ENCODE measurements around the gene KPNA6. TPM values are rescaled to one million over a fixed set of nuclear protein-coding genes. Genes with fewer than 3 reads are reported as not detected.

Gene KPNA6
- total and polyA plus RNA-seq, 2 of the 13 experiments (the other 11 are each of a cell fraction or from before 2014, with no cell fraction given) = 22.0 to 47.5 TPM

- TF ChIP-seq IRF1 (CRISPR knock-in tag; IDR thresholded peaks at IDR 0.05; ENCODE audit: low read depth) = no peak
- no peak for TF ChIP-seq DZIP1 (CRISPR knock-in tag; IDR thresholded peaks at IDR 0.05)
- TF ChIP-seq ARNT2 (CRISPR knock-in tag; IDR thresholded peaks at IDR 0.05; ENCODE audit: low read depth) = peak; percentile 94
- no peak for TF ChIP-seq DNMT3B (CRISPR knock-in tag; conservative IDR thresholded peaks at IDR 0.05)
- TF ChIP-seq IRF2 (CRISPR knock-in tag; IDR thresholded peaks at IDR 0.05) = 0 out of 2 replicates have a peak, but pooled peaks have one; percentile 42
- TF ChIP-seq POLR2AphosphoS5 (IDR thresholded peaks at IDR 0.05; ENCODE audit: low read depth, low read length) = no peak
- TF ChIP-seq SMC3 (IDR thresholded peaks at IDR 0.05; ENCODE audit: low read length) = no peak
- TF ChIP-seq E2F2 (CRISPR knock-in tag; IDR thresholded peaks at IDR 0.05; ENCODE audit: borderline replicate concordance) = no peak
- TF ChIP-seq HNF4A (CRISPR knock-in tag; IDR thresholded peaks at IDR 0.05) = no peak
- TF ChIP-seq CENPT (CRISPR knock-in tag; IDR thresholded peaks at IDR 0.05; ENCODE audit: low read depth) = no peak; the same call in 1 of the 2 replicates
- TF ChIP-seq ZNF572 (CRISPR knock-in tag; IDR thresholded peaks at IDR 0.05) = 0 out of 2 replicates have a peak, but pooled peaks have one; percentile 66
- no peak for TF ChIP-seq GATAD2A (CRISPR knock-in tag; IDR thresholded peaks at IDR 0.05)
- TF ChIP-seq PLRG1 (conservative IDR thresholded peaks at IDR 0.05) = no peak
- no peak for TF ChIP-seq PRMT3 (CRISPR knock-in tag; IDR thresholded peaks at IDR 0.05; ENCODE audit: borderline replicate concordance, low read depth)
- peak; percentile 59; the same call in 1 of the 2 replicates for TF ChIP-seq ZNF749 (CRISPR knock-in tag; IDR thresholded peaks at IDR 0.05; ENCODE audit: borderline replicate concordance)
- TF ChIP-seq ZNF441 (CRISPR knock-in tag; IDR thresholded peaks at IDR 0.05; ENCODE audit: borderline replicate concordance) = no peak
- no peak for TF ChIP-seq ZMAT5 (CRISPR knock-in tag; IDR thresholded peaks at IDR 0.05; ENCODE audit: borderline replicate concordance, low read depth)
- TF ChIP-seq SRSF9 (IDR thresholded peaks at IDR 0.05; ENCODE audit: borderline replicate concordance, insufficient read depth, low read depth, low read length, poor library complexity, severe bottlenecking) = no peak
- no peak for TF ChIP-seq HNRNPH1 (optimal IDR thresholded peaks at IDR 0.05; ENCODE audit: low read depth, low read length)
- TF ChIP-seq NBN (conservative IDR thresholded peaks at IDR 0.05) = no peak
- TF ChIP-seq ZNF660 (CRISPR knock-in tag; IDR thresholded peaks at IDR 0.05; ENCODE audit: borderline replicate concordance, low read depth) = 0 out of 2 replicates have a peak, but pooled peaks have one; percentile 58
- no peak for TF ChIP-seq ZSCAN20 (CRISPR knock-in tag; IDR thresholded peaks at IDR 0.05; ENCODE audit: borderline replicate concordance)
- TF ChIP-seq HNF4G (IDR thresholded peaks at IDR 0.05; ENCODE audit: borderline replicate concordance, low read depth, low read length) = no peak
- TF ChIP-seq HNF4G (CRISPR knock-in tag; IDR thresholded peaks at IDR 0.05; ENCODE audit: borderline replicate concordance, low read depth) = no peak
These were observed 35.1 kb upstream of the KPNA6 start, which contains the start of gene TMEM39B (continued) for GRCh38 chr1:32072622-32073298.
